K562 (cell line): Measurements from ENCODE around the gene LAGE3. TPM values are rescaled to one million over a fixed set of nuclear protein-coding genes. Genes with fewer than 3 reads are reported as not detected.
A peak's percentile ranks its signal among the peaks of the same experiment; 100 is the strongest.

Experiments used
- ATF7 ChIP-seq: fragments of 450-650 bp; IDR thresholded peaks from 2 replicates; pipeline ENCODE4 v1.7.1; 2014; ENCODE audit warnings: mild to moderate bottlenecking, moderate library complexity
- BCOR ChIP-seq: fragments of 450-650 bp; IDR thresholded peaks from 2 replicates; pipeline ENCODE4 v1.6.1; 2016
- C11orf30 ChIP-seq: fragments of 450-650 bp; IDR thresholded peaks from 2 replicates; pipeline ENCODE4 v1.6.1; 2016; ENCODE audit warnings: low read depth, mild to moderate bottlenecking
- CEBPG ChIP-seq, 3 experiments: fragments of 200-800 bp in 1 of 3; sonication (Bioruptor generic) in 1 of 3; sonication (generic) in 1 of 3; formaldehyde crosslinking in 1 of 3; IDR thresholded peaks in 2 of 3; conservative IDR thresholded peaks in 1 of 3; 2 replicates each; pipeline versions ENCODE4 v1.6.1 to v1.8.0; 2016 to 2022; ENCODE audit warnings: missing compliant biosample characterization in 2 of 3, missing genetic modification characterization in 2 of 3, mild to moderate bottlenecking in 1 of 3, missing genetic modification reagents in 1 of 3
- ELF2 ChIP-seq: fragments of 250-450 bp; sonication (Bioruptor Pico); IDR thresholded peaks from 2 replicates; pipeline ENCODE4 v1.5.0; 2021; ENCODE audit warnings: mild to moderate bottlenecking
- ELF4 ChIP-seq: fragments of 450-650 bp; formaldehyde crosslinking; IDR thresholded peaks from 2 replicates; pipeline ENCODE4 v1.4.0; 2022; ENCODE audit warnings: missing genetic modification characterization
- FOXM1 ChIP-seq, 2 experiments: fragments of 450-650 bp in 1 of 2; sonication (generic) in 1 of 2; formaldehyde crosslinking in 1 of 2; IDR thresholded peaks; 2 replicates each; pipeline versions ENCODE4 v1.6.1 to v1.9.0; 2017 to 2022; ENCODE audit warnings: low read depth in 2 of 2, mild to moderate bottlenecking in 2 of 2, missing genetic modification reagents in 1 of 2, moderate library complexity in 1 of 2
- HDAC2 ChIP-seq: fragments of 450-650 bp; IDR thresholded peaks from 2 replicates; pipeline ENCODE4 v1.6.1; 2016; ENCODE audit warnings: mild to moderate bottlenecking
- HMG20A ChIP-seq: fragments of 450-650 bp; formaldehyde crosslinking; conservative IDR thresholded peaks from 2 replicates; pipeline ENCODE4 v1.4.0; 2020; ENCODE audit warnings: mild to moderate bottlenecking, mixed read lengths
- MAFF ChIP-seq: IDR thresholded peaks from 2 replicates; pipeline ENCODE4 v1.6.1; 2012; ENCODE audit warnings: low read length, improper control_type of control experiment
- MAFK ChIP-seq: IDR thresholded peaks from 2 replicates; pipeline ENCODE4 v1.6.1; 2011; ENCODE audit warnings: low read length, improper control_type of control experiment
- MBD2 ChIP-seq: sonication (generic); IDR thresholded peaks from 2 replicates; pipeline ENCODE4 v1.6.1; 2016; ENCODE audit warnings: low read depth, borderline replicate concordance
- MCM7 ChIP-seq, 2 experiments: fragments of 450-650 bp; IDR thresholded peaks; 2 replicates each; pipeline ENCODE4 v1.6.1; 2016 to 2018
- NCOA2 ChIP-seq, 2 experiments: fragments of 450-650 bp; IDR thresholded peaks; 2 replicates each; pipeline ENCODE4 v1.6.1; 2018; ENCODE audit warnings: mild to moderate bottlenecking in 2 of 2, moderate library complexity in 1 of 2; ENCODE audit not compliant: partially characterized antibody in 2 of 2
- NFE2L1 ChIP-seq: fragments of 450-650 bp; IDR thresholded peaks from 2 replicates; pipeline ENCODE4 v1.6.1; 2016; ENCODE audit warnings: missing genetic modification characterization, low read depth, mild to moderate bottlenecking, missing compliant biosample characterization, moderate library complexity, borderline replicate concordance
- PHF20 ChIP-seq: fragments of 450-650 bp; IDR thresholded peaks from 2 replicates; pipeline ENCODE4 v1.6.1; 2018; ENCODE audit not compliant: partially characterized antibody
- PURB ChIP-seq: sonication (generic); formaldehyde crosslinking; IDR thresholded peaks from 2 replicates; pipeline ENCODE4 v1.9.0; 2021; ENCODE audit warnings: low read depth, mild to moderate bottlenecking, missing genetic modification reagents
- STAT5A ChIP-seq: IDR thresholded peaks from 2 replicates; pipeline ENCODE4 v1.6.1; 2012; ENCODE audit warnings: low read length, inconsistent platforms, borderline replicate concordance
- TAF15 ChIP-seq: fragments of 200-400 bp; formaldehyde crosslinking; IDR thresholded peaks from 2 replicates; pipeline ENCODE4 v1.6.1; 2017; ENCODE audit warnings: mild to moderate bottlenecking, low read depth, low read length, moderate library complexity
- TBL1XR1 ChIP-seq, 2 experiments: IDR thresholded peaks; 2 replicates each; pipeline ENCODE4 v1.6.1; 2012; ENCODE audit warnings: improper control_type of control experiment in 2 of 2, low read length in 2 of 2, mild to moderate bottlenecking in 1 of 2
- ZFP1 ChIP-seq: fragments of 450-650 bp; formaldehyde crosslinking; IDR thresholded peaks from 2 replicates; pipeline ENCODE4 v1.4.0; 2020; ENCODE audit warnings: mild to moderate bottlenecking, mixed read lengths
- ZNF316 ChIP-seq: fragments of 450-650 bp; IDR thresholded peaks from 2 replicates; pipeline ENCODE4 v1.6.1; 2016
- polyA plus RNA-seq, 8 experiments: library from polyadenylated mRNA; depleted of rRNA in 4 of 8; stranded (reverse) in 5 of 8; unstranded in 3 of 8; fragments of >200 nt; fragmentation: Nextera tagmentation in 2 of 8; fragmentation: Illumina TruSeq in 1 of 8; extraction: Ambion mirVana in 2 of 8; extraction: Trizol in 1 of 8; gene quantifications; 2 replicates each; pipeline versions ENCODE4 v1.2.1 to v1.2.3, GENCODE V29; 2011 to 2014; ENCODE audit warnings: inconsistent platforms in 1 of 8, missing spikeins in 1 of 8
- total RNA-seq, 7 experiments: library from RNA; depleted of rRNA in 6 of 7; stranded (reverse); fragments of >200 nt in 6 of 7; fragmentation: Illumina TruSeq in 2 of 7; extraction: Trizol in 2 of 7; gene quantifications; 2 replicates each; pipeline versions ENCODE4 v1.2.1 to v1.2.3, GENCODE V29; 2011 to 2021; ENCODE audit warnings: low replicate concordance in 1 of 7
- TF ChIP-seq, protein P1 (sequence below), 2 experiments: fragments of 450-650 bp in 1 of 2; sonication (generic) in 1 of 2; formaldehyde crosslinking in 1 of 2; IDR thresholded peaks in 1 of 2; conservative IDR thresholded peaks in 1 of 2; 2 replicates each; pipeline versions ENCODE4 v1.6.1 to v1.8.1; 2016 to 2023; ENCODE audit warnings: mild to moderate bottlenecking in 2 of 2, moderate library complexity in 2 of 2, inconsistent platforms in 1 of 2, missing genetic modification reagents in 1 of 2
- TF ChIP-seq, protein P2 (sequence below), 3 experiments: fragments of 200-800 bp in 1 of 3; sonication (Bioruptor generic) in 1 of 3; sonication (generic) in 1 of 3; formaldehyde crosslinking in 1 of 3; IDR thresholded peaks; 2 replicates each; pipeline versions ENCODE4 v1.6.1 to v1.8.0; 2016 to 2022; ENCODE audit warnings: mild to moderate bottlenecking in 2 of 3, missing compliant biosample characterization in 2 of 3, missing genetic modification characterization in 2 of 3, missing genetic modification reagents in 1 of 3
- TF ChIP-seq, protein P3 (sequence below), 2 experiments: IDR thresholded peaks in 1 of 2; conservative IDR thresholded peaks in 1 of 2; 2 replicates each; pipeline ENCODE4 v1.6.1; 2016; ENCODE audit warnings: low read depth in 2 of 2, mild to moderate bottlenecking in 1 of 2, missing compliant biosample characterization in 1 of 2, missing genetic modification characterization in 1 of 2, moderate library complexity in 1 of 2

The LAGE3 gene
- total and polyA plus RNA-seq, 9 of the 15 experiments (the other 6 are each of a cell fraction or from before 2014, with no cell fraction given): 28.2 to 125 (median 35.8) TPM

GRCh38 chrX:154495472-154495922 lies 16.4 kb upstream of the LAGE3 start (continued):
- TF ChIP-seq FOXM1 (IDR thresholded peaks at IDR 0.05; ENCODE audit: low read depth) (peak; percentile 25; the same call in 1 of the 2 replicates), FOXM1 (CRISPR knock-in tag; IDR thresholded peaks at IDR 0.05; ENCODE audit: low read depth) (no peak), PHF20 (no peak), ELF2 (CRISPR knock-in tag) (no peak), PURB (CRISPR knock-in tag) (no peak), TBL1XR1 (IDR thresholded peaks at IDR 0.05; ENCODE audit: low read length in 2 of 2) (peak; percentile 27 to 73; a peak in 2 of 4 replicates), MCM7 (IDR thresholded peaks at IDR 0.05) (no peak), MBD2 (no peak; the same call in 1 of the 2 replicates), STAT5A (peak; percentile 48; the same call in 1 of the 2 replicates), BCOR (peak; percentile 90), MAFK (peak; percentile 92), HMG20A (no peak), C11orf30 (peak; percentile 97), ZNF316 (peak; percentile 99), NCOA2 (IDR thresholded peaks at IDR 0.05; ENCODE audit: partially characterized antibody in 2 of 2) (no peak), NFE2L1 (tag) (peak; percentile 50; the same call in 1 of the 2 replicates), ATF7 (peak; percentile 58; the same call in 1 of the 2 replicates), TAF15 (no peak), ZFP1 (CRISPR knock-in tag) (no peak), ELF4 (CRISPR knock-in tag) (no peak), HDAC2 (peak; percentile 86), CEBPG (CRISPR knock-in tag; IDR thresholded peaks at IDR 0.05) (no peak), CEBPG (tag; conservative IDR thresholded peaks at IDR 0.05 in 1 of 2, IDR thresholded peaks at IDR 0.05 in 1 of 2) (no peak), MAFF (peak; percentile 93)
- TF ChIP-seq, protein P1, sequence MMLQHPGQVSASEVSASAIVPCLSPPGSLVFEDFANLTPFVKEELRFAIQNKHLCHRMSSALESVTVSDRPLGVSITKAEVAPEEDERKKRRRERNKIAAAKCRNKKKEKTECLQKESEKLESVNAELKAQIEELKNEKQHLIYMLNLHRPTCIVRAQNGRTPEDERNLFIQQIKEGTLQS (IDR thresholded peaks at IDR 0.05): peak; percentile 6; the same call in 1 of the 2 replicates
- TF ChIP-seq, protein P1 (CRISPR knock-in tag; conservative IDR thresholded peaks at IDR 0.05): no peak
- TF ChIP-seq, protein P2, sequence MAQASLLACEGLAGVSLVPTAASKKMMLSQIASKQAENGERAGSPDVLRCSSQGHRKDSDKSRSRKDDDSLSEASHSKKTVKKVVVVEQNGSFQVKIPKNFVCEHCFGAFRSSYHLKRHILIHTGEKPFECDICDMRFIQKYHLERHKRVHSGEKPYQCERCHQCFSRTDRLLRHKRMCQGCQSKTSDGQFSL (CRISPR knock-in tag; IDR thresholded peaks at IDR 0.05): no peak
- TF ChIP-seq, protein P2 (tag; IDR thresholded peaks at IDR 0.05): no peak
- TF ChIP-seq, protein P3, sequence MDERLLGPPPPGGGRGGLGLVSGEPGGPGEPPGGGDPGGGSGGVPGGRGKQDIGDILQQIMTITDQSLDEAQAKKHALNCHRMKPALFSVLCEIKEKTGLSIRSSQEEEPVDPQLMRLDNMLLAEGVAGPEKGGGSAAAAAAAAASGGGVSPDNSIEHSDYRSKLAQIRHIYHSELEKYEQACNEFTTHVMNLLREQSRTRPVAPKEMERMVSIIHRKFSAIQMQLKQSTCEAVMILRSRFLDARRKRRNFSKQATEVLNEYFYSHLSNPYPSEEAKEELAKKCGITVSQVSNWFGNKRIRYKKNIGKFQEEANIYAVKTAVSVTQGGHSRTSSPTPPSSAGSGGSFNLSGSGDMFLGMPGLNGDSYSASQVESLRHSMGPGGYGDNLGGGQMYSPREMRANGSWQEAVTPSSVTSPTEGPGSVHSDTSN (CRISPR knock-in tag; IDR thresholded peaks at IDR 0.05; ENCODE audit: low read depth): no peak
- TF ChIP-seq, protein P3 (tag; conservative IDR thresholded peaks at IDR 0.05; ENCODE audit: low read depth): peak; percentile 76
